HCT116 (cell line): ENCODE results near the gene SMCR8. TPM values are rescaled to one million over a fixed set of nuclear protein-coding genes. Genes with fewer than 3 reads are reported as not detected.

Experiments
- ATAC-seq: fragments of 200-7000 bp; cut with Tn5 transposase; 2 replicates; pipeline ENCODE4 v1.9.1; 2020; ENCODE audit warnings: mild to moderate bottlenecking, moderate library complexity
- BruUV-seq: library from RNA; stranded (reverse); fragments of 400-500 nt; replicated peaks from 2 replicates; lab custom pipeline; 2021; lab: Mats Ljungman, UMichigan
- CTCF ChIA-PET: fragments of 300-600 bp; sonication (Branson Sonifier 250); formaldehyde crosslinking; loops from one replicate; lab custom pipeline; 2021; ENCODE audit warnings: antibody characterized with exemption; lab: Charles Lee
- POLR2A ChIA-PET: fragments of 300-600, 350-600 bp; sonication (Branson Sonifier 250); formaldehyde crosslinking; loops from one replicate; lab custom pipeline; 2021; ENCODE audit warnings: antibody characterized with exemption; lab: Charles Lee
- RAD21 ChIA-PET, 2 experiments: fragments of 300-600 bp; sonication (Branson Sonifier 250); formaldehyde crosslinking; loops; one replicate each; lab custom pipeline; 2023; ENCODE audit warnings: low total read pairs in 2 of 2; ENCODE audit not compliant: uncharacterized antibody in 2 of 2, unreplicated experiment in 2 of 2, low non-redundant PET in 1 of 2; lab: Charles Lee
- DNase-seq: peaks from one replicate; pipeline ENCODE4 v3.0.0-alpha.2; 2010; ENCODE audit warnings: low read depth, low spot score
- H2AFZ ChIP-seq: fragments of 200-600 bp; shearing (Covaris generic), sonication (generic); 2 replicates; pipeline ENCODE4 v1.6.1; 2017; ENCODE audit warnings: low read depth, mixed run types, mixed read lengths, antibody characterized with exemption, low read length; ENCODE audit not compliant: poor library complexity, severe bottlenecking
- H3K27ac ChIP-seq: 2 replicates; pipeline ENCODE4 v1.5.1; 2012; ENCODE audit warnings: low read depth, low read length
- H3K27me3 ChIP-seq: fragments of 200-600 bp; sonication (generic); 2 replicates; pipeline ENCODE4 v1.6.1; 2016; ENCODE audit warnings: mixed run types, low read length, mixed read lengths; ENCODE audit not compliant: insufficient read depth
- H3K36me3 ChIP-seq, 2 experiments: fragments of 200-500 bp in 1 of 2; fragments of 200-600 bp in 1 of 2; sonication (Bioruptor generic) in 1 of 2; sonication (generic) in 1 of 2; 2 replicates each; pipeline versions ENCODE4 v1.5.1 to v1.6.1; 2014 to 2016; ENCODE audit warnings: low read length in 2 of 2, inconsistent platforms in 1 of 2, mixed read lengths in 1 of 2, mixed run types in 1 of 2; ENCODE audit not compliant: insufficient read depth in 2 of 2, control insufficient read depth in 1 of 2
- H3K4me1 ChIP-seq, 2 experiments: fragments of 200-600 bp in 1 of 2; sonication (generic) in 1 of 2; 2 replicates each; pipeline versions ENCODE4 v1.5.1 to v1.6.1; 2012 to 2017; ENCODE audit warnings: low read length in 2 of 2, inconsistent platforms in 1 of 2, mild to moderate bottlenecking in 1 of 2, mixed read lengths in 1 of 2, mixed run types in 1 of 2, moderate library complexity in 1 of 2; ENCODE audit not compliant: insufficient read depth in 2 of 2, control insufficient read depth in 1 of 2
- H3K4me2 ChIP-seq: fragments of 200-600 bp; sonication (generic); 2 replicates; pipeline ENCODE4 v1.6.1; 2017; ENCODE audit warnings: mixed run types, low read length, mixed read lengths
- H3K4me3 ChIP-seq, 2 experiments: fragments of 200-600 bp in 1 of 2; sonication (generic) in 1 of 2; replicated peaks in 1 of 2; 2 replicates each; pipeline ENCODE4 v1.5.1; 2011 to 2016; ENCODE audit warnings: low read length in 2 of 2, control low read depth in 1 of 2, low read depth in 1 of 2, mild to moderate bottlenecking in 1 of 2, mixed read lengths in 1 of 2, mixed run types in 1 of 2
- H3K79me2 ChIP-seq: fragments of 200-600 bp; sonication (generic); 2 replicates; pipeline ENCODE4 v1.6.1; 2017; ENCODE audit warnings: mild to moderate bottlenecking, mixed run types, low read length, moderate library complexity, mixed read lengths; ENCODE audit not compliant: insufficient read depth
- H3K9ac ChIP-seq: fragments of 200-600 bp; sonication (generic); 2 replicates; pipeline ENCODE4 v1.6.1; 2016; ENCODE audit warnings: low read length, mixed read lengths
- H3K9me2 ChIP-seq: fragments of 200-600 bp; sonication (generic), shearing (Covaris generic); 2 replicates; pipeline ENCODE4 v1.6.1; 2017; ENCODE audit warnings: mixed run types, mild to moderate bottlenecking, moderate library complexity; ENCODE audit not compliant: insufficient read depth
- H3K9me3 ChIP-seq, 2 experiments: fragments of 200-500 bp in 1 of 2; fragments of 200-600 bp in 1 of 2; sonication (Bioruptor generic) in 1 of 2; sonication (generic) in 1 of 2; 2 replicates each; pipeline ENCODE4 v1.6.1; 2014 to 2017; ENCODE audit warnings: low read length in 2 of 2, mixed read lengths in 2 of 2, inconsistent platforms in 1 of 2, low read depth in 1 of 2, mild to moderate bottlenecking in 1 of 2, mixed run types in 1 of 2, moderate library complexity in 1 of 2; ENCODE audit not compliant: control insufficient read depth in 1 of 2, insufficient read depth in 1 of 2
- H4K20me1 ChIP-seq: fragments of 200-600 bp; sonication (generic), shearing (Covaris generic); 2 replicates; pipeline ENCODE4 v1.6.1; 2017; ENCODE audit warnings: mixed run types, mild to moderate bottlenecking, moderate library complexity; ENCODE audit not compliant: insufficient read depth
- CEBPB ChIP-seq: IDR thresholded peaks from 2 replicates; pipeline ENCODE4 v1.6.1; 2012; ENCODE audit warnings: low read depth
- ELF1 ChIP-seq: IDR thresholded peaks from 2 replicates; pipeline ENCODE4 v1.6.1; 2012; ENCODE audit warnings: low read depth, borderline replicate concordance
- EZH2 ChIP-seq: fragments of 200-600 bp; sonication (generic); IDR thresholded peaks from 2 replicates; pipeline ENCODE4 v1.6.1; 2017; ENCODE audit warnings: antibody characterized with exemption, mixed run types
- SP1 ChIP-seq: IDR thresholded peaks from 2 replicates; pipeline ENCODE4 v1.6.1; 2012; ENCODE audit warnings: low read depth
- SRF ChIP-seq: IDR thresholded peaks from 2 replicates; pipeline ENCODE4 v1.6.1; 2012; ENCODE audit warnings: low read depth
- TCF7L2 ChIP-seq: IDR thresholded peaks from 2 replicates; pipeline ENCODE4 v1.7.0; 2011; ENCODE audit warnings: borderline replicate concordance, inconsistent platforms; ENCODE audit not compliant: insufficient read depth, insufficient read length; ENCODE audit errors: extremely low read depth
- YY1 ChIP-seq: IDR thresholded peaks from 2 replicates; pipeline ENCODE4 v1.6.1; 2011; ENCODE audit warnings: low read length, low read depth, moderate library complexity, mild to moderate bottlenecking; ENCODE audit not compliant: insufficient replicate concordance; ENCODE audit errors: extremely low read depth
- ZFX ChIP-seq: fragments of 450-650 bp; IDR thresholded peaks from 2 replicates; pipeline ENCODE4 v1.6.1; 2017
- intact Hi-C: fragments of 100-400 bp; cut with micrococcal nuclease; formaldehyde crosslinking; loops from 2 replicates; pipeline ENCODE4 v1.10.0; 2022
- total RNA-seq: library from RNA; stranded (reverse); gene quantifications from one replicate; pipeline ENCODE4 v1.2.1, GENCODE V29; 2021; ENCODE audit not compliant: unreplicated experiment
- TF ChIP-seq, protein P1 (sequence below): IDR thresholded peaks from 2 replicates; pipeline ENCODE4 v1.6.1; 2012
- TF ChIP-seq, protein P2 (sequence below): IDR thresholded peaks from 2 replicates; pipeline ENCODE4 v1.6.1; 2011; ENCODE audit warnings: mild to moderate bottlenecking, low read length, moderate library complexity; ENCODE audit not compliant: insufficient replicate concordance; ENCODE audit errors: extremely low read depth

The SMCR8 gene
- total RNA-seq, 1 experiment from 2014 or later, result 12.7 TPM

DNA sequence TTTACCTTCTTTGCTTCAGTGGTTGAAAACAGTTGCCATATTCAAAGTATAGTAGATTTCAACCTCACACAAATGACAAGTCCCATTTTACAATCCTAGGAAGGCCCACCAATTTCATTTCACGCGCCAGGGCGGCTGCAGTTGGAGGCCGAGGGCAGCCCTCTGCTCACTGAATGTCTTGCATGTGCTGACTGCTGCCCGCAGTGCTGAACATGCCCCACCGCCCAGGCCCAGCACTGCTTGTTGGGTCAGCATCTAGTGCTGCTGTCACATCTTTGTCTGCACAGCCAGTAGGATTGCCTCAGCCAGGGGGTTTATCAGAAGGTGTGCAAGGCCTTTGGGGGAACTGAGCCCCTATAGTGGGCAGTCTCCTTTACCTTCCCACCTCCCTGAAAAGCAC lies 11.5 kb downstream of the SMCR8 start (continued):
- TF ChIP-seq ELF1, result no peak
- TF ChIP-seq, all 23 proteins: peak for 0

DNA sequence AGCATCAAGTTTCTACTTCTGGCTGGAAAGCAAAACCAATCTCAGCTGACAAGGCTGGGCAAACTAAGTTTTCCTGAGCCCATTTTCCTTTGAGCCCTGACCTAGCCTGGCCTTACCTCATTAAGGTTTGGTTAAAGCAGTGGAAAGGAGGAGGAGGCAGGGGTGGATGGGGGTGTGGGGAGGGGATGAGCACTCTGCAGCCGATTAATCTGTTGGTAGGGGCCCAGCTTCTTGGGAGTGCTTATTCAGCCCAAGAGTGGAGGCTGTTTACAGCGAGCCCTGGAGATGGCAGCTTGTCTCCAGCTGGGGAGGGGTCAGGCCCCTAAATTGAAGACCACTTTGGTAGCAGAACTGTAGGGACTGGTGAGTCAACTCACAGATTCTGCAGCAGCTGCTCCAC lies 12.0 kb downstream of the SMCR8 start:
- Histone ChIP-seq H3K9me2 (no peaks in the 10 kb centered on the region), H2AFZ (no peak overlapping the region), H3K27ac (no peak overlapping the region), H3K9me3 (no peaks in the 10 kb centered on the region), H3K9ac (no peak overlapping the region), H4K20me1 (no peaks in the 10 kb centered on the region), H3K4me3 (no peak overlapping the region), H3K79me2 (no peaks in the 10 kb centered on the region), H3K27me3 (no peaks in the 10 kb centered on the region), H3K36me3 (peaks cover 10 to 16% of the 10 kb centered on the region in 2 experiments; a peak in 3 of 4 replicates), H3K4me1 (no peaks in the 10 kb centered on the region), H3K4me2 (no peak overlapping the region)
- ChIA-PET POLR2A (no interaction called here), RAD21 (no interaction called here), CTCF (no interaction called here)
- no peak for ATAC-seq
- TF ChIP-seq, protein P1, sequence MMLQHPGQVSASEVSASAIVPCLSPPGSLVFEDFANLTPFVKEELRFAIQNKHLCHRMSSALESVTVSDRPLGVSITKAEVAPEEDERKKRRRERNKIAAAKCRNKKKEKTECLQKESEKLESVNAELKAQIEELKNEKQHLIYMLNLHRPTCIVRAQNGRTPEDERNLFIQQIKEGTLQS, result no peak
- TF ChIP-seq ZFX (no peak), SP1 (no peak), EZH2 (no peak), YY1 (no peak), TCF7L2 (no peak), SRF (no peak), CEBPB (no peak)
- TF ChIP-seq, protein P2, sequence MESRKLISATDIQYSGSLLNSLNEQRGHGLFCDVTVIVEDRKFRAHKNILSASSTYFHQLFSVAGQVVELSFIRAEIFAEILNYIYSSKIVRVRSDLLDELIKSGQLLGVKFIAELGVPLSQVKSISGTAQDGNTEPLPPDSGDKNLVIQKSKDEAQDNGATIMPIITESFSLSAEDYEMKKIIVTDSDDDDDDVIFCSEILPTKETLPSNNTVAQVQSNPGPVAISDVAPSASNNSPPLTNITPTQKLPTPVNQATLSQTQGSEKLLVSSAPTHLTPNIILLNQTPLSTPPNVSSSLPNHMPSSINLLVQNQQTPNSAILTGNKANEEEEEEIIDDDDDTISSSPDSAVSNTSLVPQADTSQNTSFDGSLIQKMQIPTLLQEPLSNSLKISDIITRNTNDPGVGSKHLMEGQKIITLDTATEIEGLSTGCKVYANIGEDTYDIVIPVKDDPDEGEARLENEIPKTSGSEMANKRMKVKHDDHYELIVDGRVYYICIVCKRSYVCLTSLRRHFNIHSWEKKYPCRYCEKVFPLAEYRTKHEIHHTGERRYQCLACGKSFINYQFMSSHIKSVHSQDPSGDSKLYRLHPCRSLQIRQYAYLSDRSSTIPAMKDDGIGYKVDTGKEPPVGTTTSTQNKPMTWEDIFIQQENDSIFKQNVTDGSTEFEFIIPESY, result no peak
- intact Hi-C loops, result no loop called here
- DNase-seq, result no peak
- no TSS peak for BruUV-seq
